Measurements from ENCODE around the gene PTPRN2. TPM values are rescaled to one million over a fixed set of nuclear protein-coding genes. Genes with fewer than 3 reads are reported as not detected.

Gene PTPRN2
- total and polyA plus RNA-seq, 2 donors (not counting 3 experiments of a cell fraction or from before 2014, with no cell fraction given) = 0.62 to 0.88 TPM

- Histone ChIP-seq H3K9me1 (replicated peaks; ENCODE audit: control insufficient read depth, extremely low read depth, insufficient read depth, low read length) (no peaks in the 10 kb centered on the region), H3K4me3 (replicated peaks in 1 of 3; ENCODE audit: insufficient read depth in 1 of 3, low read depth in 1 of 3, low read length in 3 of 3) (no peak overlapping the region), H3K9ac (replicated peaks; ENCODE audit: extremely low read depth, insufficient read depth, low read length) (no peak overlapping the region), H3K79me2 (ENCODE audit: control insufficient read depth, insufficient read depth, low read length) (no peaks in the 10 kb centered on the region), H2AFZ (ENCODE audit: low read depth, low read length) (no peak overlapping the region), H3K4me1 (ENCODE audit: control insufficient read depth, extremely low read depth, insufficient read depth, low read length) (no peaks in the 10 kb centered on the region), H4K20me1 (replicated peaks; ENCODE audit: control insufficient read depth, extremely low read depth, insufficient read depth, low read length) (no peaks in the 10 kb centered on the region), H3K9me3 (replicated peaks; ENCODE audit: control insufficient read depth, insufficient read depth, low read length) (peaks cover 8% of the 10 kb centered on the region), H3K27ac (ENCODE audit: insufficient read depth, low read depth, low read length) (no peak overlapping the region), H3K27me3 (ENCODE audit: control insufficient read depth in 2 of 2, insufficient read depth in 2 of 2, low read length in 2 of 2) (no peaks in the 10 kb centered on the region), H3K4me2 (ENCODE audit: insufficient read depth, low read length) (no peak overlapping the region), H3K36me3 (ENCODE audit: control insufficient read depth in 2 of 2, extremely low read depth in 1 of 2, insufficient read depth in 2 of 2, low read length in 2 of 2) (no peaks in the 10 kb centered on the region)
- DNase-seq (ENCODE audit: low read depth, low spot score) (no peak), FAIRE-seq (no peak)
- no peak for TF ChIP-seq EZH2 (IDR thresholded peaks at IDR 0.05; ENCODE audit: borderline replicate concordance, low read depth, low read length, severe bottlenecking)
- no peak for TF ChIP-seq JUN (IDR thresholded peaks at IDR 0.05; ENCODE audit: borderline replicate concordance, insufficient read depth, insufficient read length, low read depth)
- no peak for TF ChIP-seq MYC (IDR thresholded peaks at IDR 0.05; ENCODE audit: low read depth, low read length)
- TF ChIP-seq, protein P1, sequence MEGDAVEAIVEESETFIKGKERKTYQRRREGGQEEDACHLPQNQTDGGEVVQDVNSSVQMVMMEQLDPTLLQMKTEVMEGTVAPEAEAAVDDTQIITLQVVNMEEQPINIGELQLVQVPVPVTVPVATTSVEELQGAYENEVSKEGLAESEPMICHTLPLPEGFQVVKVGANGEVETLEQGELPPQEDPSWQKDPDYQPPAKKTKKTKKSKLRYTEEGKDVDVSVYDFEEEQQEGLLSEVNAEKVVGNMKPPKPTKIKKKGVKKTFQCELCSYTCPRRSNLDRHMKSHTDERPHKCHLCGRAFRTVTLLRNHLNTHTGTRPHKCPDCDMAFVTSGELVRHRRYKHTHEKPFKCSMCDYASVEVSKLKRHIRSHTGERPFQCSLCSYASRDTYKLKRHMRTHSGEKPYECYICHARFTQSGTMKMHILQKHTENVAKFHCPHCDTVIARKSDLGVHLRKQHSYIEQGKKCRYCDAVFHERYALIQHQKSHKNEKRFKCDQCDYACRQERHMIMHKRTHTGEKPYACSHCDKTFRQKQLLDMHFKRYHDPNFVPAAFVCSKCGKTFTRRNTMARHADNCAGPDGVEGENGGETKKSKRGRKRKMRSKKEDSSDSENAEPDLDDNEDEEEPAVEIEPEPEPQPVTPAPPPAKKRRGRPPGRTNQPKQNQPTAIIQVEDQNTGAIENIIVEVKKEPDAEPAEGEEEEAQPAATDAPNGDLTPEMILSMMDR (IDR thresholded peaks at IDR 0.05; ENCODE audit: extremely low read depth in 1 of 2, insufficient read depth in 1 of 2, low read depth in 1 of 2, low read length in 2 of 2) = no peak
- no peak for TF ChIP-seq POLR2A (IDR thresholded peaks at IDR 0.05; ENCODE audit: low read depth, low read length)
- TF ChIP-seq GATA2 (IDR thresholded peaks at IDR 0.05; ENCODE audit: insufficient read depth, insufficient read length, low read depth, low read length) = no peak
- TF ChIP-seq FOS (IDR thresholded peaks at IDR 0.05; ENCODE audit: borderline replicate concordance, insufficient read depth, low read length) = no peak
- TF ChIP-seq, protein P2, sequence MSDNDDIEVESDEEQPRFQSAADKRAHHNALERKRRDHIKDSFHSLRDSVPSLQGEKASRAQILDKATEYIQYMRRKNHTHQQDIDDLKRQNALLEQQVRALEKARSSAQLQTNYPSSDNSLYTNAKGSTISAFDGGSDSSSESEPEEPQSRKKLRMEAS (IDR thresholded peaks at IDR 0.05; ENCODE audit: insufficient read depth, insufficient read length) = no peak
- no peak for TF ChIP-seq POLR2AphosphoS5 (IDR thresholded peaks at IDR 0.05; ENCODE audit: insufficient read depth, low read depth, low read length)
- POLR2A ChIA-PET = no interaction called here
- dilution Hi-C loops (cut with MboI; ENCODE audit: extremely low pct_ligation_motif_present, low sequenced_read_pairs) (no loop called here), intact Hi-C loops (cut with micrococcal nuclease) (no loop called here)
- BruUV-seq (replicated peaks) = no TSS peak
- CTCF ChIA-PET = no interaction called here
Observed at GRCh38 chr7:158518980-158519632, 68.5 kb downstream of the PTPRN2 start.

Measured in endothelial cell of umbilical vein (primary cell).